Endometrial microvascular endothelial cells (primary cell): ENCODE measurements around the gene TTN. TPM values are rescaled to one million over a fixed set of nuclear protein-coding genes. Genes with fewer than 3 reads are reported as not detected.

Experiments
- in situ Hi-C: cut with HindIII; loops from 2 replicates; pipeline ENCODE4 v1.10.0; 2017; ENCODE audit warnings: low sequenced_read_pairs, low pct_unique_long_range_greater_than_20kb; ENCODE audit errors: inconsistent ontology term
- total RNA-seq: library from RNA; depleted of rRNA; stranded (reverse); fragments of >200 nt; gene quantifications from one replicate; pipeline ENCODE4 v1.2.3, GENCODE V29; 2015; ENCODE audit errors: inconsistent ontology term

The TTN gene
- total RNA-seq, result 0.09 TPM

- in situ Hi-C loops, result loop anchor here (25.0 kb wide), 1 partner anchor 105 kb away; no protein-coding TSS in a partner anchor
These were observed at the start of gene TTN for GRCh38 chr2:178807227-178808008. Gene TTN, minus strand, starts transcription at chr2:178807423. Its CDS starts 2,781 bp downstream, at chr2:178804642.

GRCh38 chr2:178855151-178855550 is 47.9 kb upstream of the TTN start:
- in situ Hi-C loops, result no loop called here

DNA sequence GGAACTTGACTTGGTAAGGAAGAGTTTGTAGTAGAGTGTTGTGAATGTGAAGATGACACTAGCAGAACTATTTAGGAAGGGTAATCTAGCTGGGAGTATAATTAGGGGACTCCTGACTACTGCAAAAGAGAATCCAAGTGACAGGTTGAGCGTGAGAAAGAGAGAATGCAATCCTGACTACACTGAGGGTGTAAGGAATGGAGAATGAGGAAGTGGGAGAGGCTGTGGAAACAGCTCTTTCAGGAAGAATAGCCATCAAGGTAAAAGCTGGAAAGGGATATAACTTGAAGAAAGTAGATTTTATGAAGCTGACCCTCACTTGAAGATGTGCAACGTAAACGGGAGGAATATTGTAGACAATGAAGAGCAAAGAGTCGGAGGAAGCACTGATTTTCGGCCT is 41.1 kb upstream of the TTN start:
- in situ Hi-C loops, result no loop called here

GRCh38 chr2:178846458-178846802 is 39.2 kb upstream of the TTN start:
- in situ Hi-C loops, result no loop called here

DNA sequence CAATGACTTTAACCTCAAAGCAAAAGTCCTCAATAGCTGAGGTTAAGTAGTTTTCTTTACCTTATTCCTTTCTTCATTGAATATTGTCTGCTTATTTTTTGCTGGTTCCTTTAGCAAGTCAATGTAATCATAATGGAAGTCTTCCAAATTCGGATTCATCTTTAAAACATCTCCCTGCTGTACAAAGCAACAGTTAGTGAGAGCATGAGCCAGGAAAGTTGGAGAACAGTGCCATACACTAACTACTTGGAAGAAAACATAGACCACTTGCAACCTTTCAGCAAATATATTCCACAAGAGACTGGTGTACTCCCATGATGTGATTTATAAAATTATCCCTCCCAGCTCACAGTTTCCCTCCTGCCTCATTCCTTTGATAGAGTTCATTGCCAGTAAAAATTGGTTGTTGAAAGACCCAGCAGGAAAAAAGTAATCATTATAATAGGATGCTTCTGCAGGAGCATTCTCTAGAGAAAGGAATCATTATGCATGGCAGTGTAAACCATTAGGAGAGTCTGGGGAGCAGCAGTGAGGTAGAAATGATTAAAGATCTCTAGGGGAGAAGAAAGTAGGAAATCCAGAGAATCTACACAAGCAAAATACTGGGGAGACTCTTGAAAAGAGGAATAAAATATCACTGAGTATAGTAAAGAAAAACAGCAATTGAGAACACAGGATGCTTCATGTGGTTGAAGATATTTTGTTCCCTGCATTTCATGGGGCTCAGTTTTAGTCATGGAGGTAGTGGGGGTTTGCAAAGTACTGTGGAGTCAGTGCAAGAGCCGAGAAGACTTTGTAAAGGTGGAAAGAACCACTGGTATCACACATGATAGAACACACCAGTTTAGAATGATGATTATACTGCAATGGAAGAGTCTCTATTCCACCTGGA is 38.6 kb upstream of the TTN start:
- in situ Hi-C loops, result no loop called here

- in situ Hi-C loops, result no loop called here
These were observed 37.5 kb upstream of the TTN start for GRCh38 chr2:178844701-178845100.

GRCh38 chr2:178844269-178844668 is 37.0 kb upstream of the TTN start:
- in situ Hi-C loops, result no loop called here

- in situ Hi-C loops, result no loop called here
These were observed 36.5 kb upstream of the TTN start for GRCh38 chr2:178843697-178844096.

DNA sequence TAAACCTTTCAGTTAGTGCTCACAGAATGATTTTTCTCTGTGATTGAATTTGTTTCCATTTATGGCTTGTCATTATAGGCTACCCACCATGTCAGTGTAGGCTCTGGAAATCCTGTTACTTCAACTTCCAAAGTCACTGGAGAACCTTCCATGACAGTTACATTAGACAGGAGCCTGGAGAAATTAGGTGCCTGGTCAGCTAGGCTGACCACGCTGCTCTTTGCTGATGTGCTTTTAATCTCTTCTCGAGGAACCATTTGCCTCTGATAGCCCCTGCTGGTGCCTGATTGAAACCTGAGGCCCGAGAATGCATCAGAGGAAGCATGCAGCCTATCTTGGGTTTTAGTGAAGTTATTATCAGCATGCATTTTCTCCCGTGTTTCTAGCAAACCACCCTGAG is 29.6 kb upstream of the TTN start:
- in situ Hi-C loops, result no loop called here

DNA sequence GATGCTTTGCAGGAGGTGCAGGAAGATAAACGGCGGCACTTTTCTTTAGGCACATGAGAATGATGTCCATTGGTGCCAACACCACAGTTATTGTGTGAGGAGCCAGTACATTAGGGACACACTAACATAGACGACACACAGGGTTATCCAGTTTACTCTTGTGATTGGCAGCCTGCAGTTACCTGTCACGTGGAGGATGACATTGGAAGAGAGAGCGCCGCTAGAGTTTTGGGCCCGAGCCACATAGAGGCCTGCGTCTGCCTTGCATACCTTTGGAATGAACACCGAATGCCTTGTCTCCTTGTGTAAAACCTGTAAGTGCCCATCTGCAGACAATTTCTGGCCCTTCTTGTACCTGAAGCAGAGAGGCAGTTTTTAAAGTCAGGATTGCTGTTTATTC is 26.9 kb upstream of the TTN start:
- in situ Hi-C loops, result no loop called here

- in situ Hi-C loops, result no loop called here
These were observed 26.2 kb upstream of the TTN start for GRCh38 chr2:178833382-178833781.

DNA sequence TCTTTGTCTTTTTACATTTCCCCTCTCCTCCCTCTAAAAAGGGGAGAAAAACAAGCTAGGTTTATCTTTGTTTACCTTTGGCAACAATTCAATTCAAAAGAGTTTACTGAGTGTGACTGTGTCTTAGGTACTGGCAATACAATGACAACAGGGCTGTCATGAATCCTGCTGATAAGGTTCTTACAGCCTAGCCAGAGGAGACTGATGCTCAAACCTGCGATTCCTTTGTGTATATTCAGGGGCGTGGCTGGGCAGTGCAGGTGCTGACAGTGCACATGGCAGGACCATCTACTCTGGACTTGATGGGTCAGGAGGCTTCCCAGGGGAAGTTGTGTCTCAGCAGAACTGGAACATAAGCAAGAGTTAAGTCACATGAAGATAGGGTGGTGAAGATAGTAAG is 23.2 kb upstream of the TTN start:
- in situ Hi-C loops, result no loop called here

GRCh38 chr2:178829981-178830380 is 22.8 kb upstream of the TTN start:
- in situ Hi-C loops, result no loop called here

DNA sequence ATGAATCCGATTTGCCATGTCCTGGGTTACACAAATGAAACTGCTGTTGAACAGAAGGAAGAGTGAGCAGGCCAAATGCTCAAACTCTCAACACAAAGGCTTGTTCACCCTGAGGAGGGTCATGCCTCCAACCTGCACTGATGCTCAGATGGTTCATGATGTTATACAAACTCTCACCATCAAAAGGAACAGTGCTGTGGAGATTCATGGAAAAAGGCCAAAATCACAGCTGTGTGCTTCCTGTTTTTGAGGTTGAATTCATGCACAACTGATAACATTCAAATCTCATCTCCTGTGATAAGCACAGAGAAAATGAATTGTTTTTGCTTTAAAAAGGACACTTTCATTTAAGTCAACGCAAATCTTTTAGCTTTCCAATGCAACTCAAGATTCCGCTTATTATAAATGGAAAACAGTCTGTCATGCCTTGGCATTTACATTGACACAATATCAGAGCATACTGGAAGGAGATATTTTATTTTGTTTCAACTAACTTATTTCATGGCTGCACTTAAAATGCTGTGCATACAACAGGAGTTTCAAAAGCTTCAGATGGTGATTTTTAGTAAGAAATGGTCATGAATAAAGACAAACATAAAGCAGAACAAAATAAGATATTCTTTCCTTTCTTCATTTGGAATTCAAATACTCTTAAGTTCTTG is 22.2 kb upstream of the TTN start:
- in situ Hi-C loops, result no loop called here

DNA sequence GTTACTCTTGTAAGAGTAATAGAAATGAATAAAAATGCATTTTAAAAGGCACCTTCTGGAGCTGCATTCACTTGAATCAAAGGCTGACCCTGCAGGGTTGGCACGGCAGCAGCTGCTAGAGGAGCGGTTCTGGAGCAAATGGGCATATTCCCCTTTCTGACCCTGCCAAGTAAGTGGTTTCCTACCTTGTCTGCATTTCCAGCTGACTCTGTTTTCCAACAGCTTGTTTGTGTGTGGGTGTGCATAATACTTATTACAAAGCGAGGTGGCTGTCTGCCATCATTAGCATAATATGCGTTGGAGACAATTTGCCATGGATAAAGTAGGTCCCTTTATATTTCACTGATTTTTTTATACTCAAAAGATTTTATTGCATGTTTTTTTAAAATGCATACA is 21.3 kb upstream of the TTN start:
- in situ Hi-C loops, result no loop called here

- in situ Hi-C loops, result no loop called here
These were observed 20.7 kb upstream of the TTN start for GRCh38 chr2:178827739-178828485.

DNA sequence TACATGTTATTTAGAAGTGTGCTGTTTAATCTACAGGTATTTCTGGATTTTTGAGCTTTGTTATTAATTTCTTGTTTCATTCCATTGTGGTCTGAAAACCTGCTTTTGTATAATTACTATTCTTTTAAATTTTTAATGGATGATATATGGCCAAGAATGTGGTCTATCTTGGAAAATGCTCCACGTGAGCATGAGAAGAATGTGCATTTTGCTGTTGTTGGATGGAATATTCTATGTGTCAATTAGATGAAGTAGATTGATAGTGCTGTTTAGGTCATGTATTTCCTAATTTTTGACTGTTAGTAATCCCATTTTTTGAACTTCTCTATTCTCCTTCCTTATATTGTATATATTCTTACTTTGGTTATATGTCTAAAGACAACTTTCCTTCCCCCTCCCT is 19.9 kb upstream of the TTN start:
- in situ Hi-C loops, result no loop called here

- in situ Hi-C loops, result no loop called here
These were observed 18.0 kb upstream of the TTN start for GRCh38 chr2:178825183-178825582.

- in situ Hi-C loops, result loop anchor here (25.0 kb wide), 1 partner anchor 88 kb away; no protein-coding TSS in a partner anchor
These were observed 17.0 kb upstream of the TTN start for GRCh38 chr2:178824181-178824580.
